ENCODE results near the gene HUS1. TPM values are rescaled to one million over a fixed set of nuclear protein-coding genes. Genes with fewer than 3 reads are reported as not detected.

HUS1 gene
- total RNA-seq, result 20.9 and 28.1 TPM in 2 replicates

DNA sequence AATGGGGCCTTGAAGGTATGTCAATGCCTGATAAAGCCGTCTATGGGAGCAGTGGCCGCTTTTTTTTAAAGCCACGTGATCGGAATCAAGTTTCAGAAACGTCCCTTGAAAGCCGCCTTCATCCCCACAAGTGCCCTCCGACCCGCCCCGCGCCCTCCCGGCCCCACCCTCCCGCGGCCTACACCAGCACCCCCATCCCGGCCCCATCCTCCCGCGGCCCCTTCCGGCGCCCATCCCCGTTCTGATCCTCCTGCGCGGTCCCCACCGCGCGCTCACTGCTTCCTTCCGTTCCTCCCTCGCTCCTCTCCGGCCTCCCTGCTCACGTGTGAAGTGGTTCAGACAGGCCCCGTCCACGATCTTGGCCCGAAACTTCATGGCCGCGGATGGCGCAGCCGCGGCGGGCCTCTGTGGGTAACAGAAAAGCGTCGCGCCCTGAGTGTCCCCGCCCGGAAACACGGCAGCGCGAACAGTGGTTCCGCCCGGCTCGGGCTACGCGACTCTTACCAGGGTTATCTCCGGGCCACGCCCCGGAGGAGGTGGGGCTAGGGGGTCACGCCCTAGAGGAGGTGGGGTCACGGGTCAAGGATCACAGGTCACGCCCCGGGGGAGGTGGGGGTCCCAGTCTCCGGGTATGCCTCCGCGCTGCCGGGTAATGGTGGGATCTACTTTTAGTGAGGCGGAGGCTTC is at the start of gene HUS1:
Gene HUS1, minus strand, starts transcription at position 471 of the 687 bp plus-strand sequence. Its CDS starts 96 bp downstream, at position 375.

DNA sequence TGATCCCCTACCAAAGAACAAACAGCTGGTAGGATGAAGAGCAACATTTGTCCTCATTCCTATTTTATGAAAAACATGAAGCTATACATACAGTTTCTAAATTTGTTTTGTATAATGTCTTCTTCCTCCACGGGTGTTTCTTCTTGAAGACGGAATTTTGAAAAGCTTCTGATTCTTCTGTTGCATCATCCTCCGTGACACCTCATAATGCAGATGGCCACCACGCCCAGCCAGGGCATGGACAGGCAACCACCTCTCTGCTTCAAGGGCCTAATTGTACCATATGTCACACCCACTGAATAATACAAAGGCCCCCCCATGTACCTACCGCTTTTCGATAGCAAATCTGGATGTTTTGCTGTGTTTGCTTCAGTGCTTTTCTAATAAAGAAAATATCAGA is 49.5 kb upstream of the HUS1 start, which contains the start of gene SUN3:
Gene SUN3, minus strand, starts transcription at position 170 of the 400 bp plus-strand sequence. Its CDS starts 169 bp downstream, at position 1.

DNA sequence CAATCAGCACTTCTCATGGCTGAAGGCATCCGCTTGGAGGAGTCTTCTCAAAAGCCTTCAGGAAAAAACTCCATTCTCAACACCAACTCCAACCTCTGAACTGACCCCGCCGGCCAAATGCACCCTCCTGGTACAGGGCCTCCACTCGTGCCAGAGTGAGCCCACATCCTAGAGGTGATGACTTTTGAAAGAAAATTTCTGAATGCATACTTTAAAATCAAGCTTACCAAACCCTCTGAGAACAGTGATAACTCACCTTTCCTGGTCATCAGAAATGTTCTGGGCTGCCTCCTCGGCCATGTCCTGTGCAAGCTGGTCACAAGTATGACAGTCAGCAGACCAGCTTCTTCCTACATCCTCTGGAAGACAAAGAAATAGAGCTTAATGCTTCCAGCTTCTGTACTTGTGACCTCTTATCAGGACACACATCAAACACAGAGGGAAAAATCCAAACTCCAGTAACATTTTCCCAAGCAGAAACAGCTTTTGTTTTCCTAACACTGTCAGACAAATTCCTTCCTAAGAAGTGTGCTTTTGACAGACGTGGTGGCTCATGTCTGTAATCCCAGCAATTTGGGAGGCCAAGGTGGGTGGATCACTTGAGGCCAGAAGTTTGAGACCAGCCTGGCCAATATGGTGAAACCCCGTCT is 31.1 kb downstream of the HUS1 start, which contains the start of gene PKD1L1:
Gene PKD1L1, minus strand, starts transcription at position 326 of the 650 bp plus-strand sequence. Its CDS starts 26 bp downstream, at position 300.

Other genes with a start within 250 kb of the HUS1 start
- gene PKD1L1, start 31.1 kb downstream of the HUS1 start, total RNA-seq, result 1.6 and 3.4 TPM in 2 replicates
- gene SUN3, start 49.5 kb upstream of the HUS1 start, total RNA-seq, result not detected in 2 replicates
- gene C7orf57, start 55.9 kb upstream of the HUS1 start, total RNA-seq, result not detected in 2 replicates
- gene UPP1, start 109.7 kb upstream of the HUS1 start, total RNA-seq, result 16.7 and 34.9 TPM in 2 replicates
- gene ABCA13, start 191.8 kb upstream of the HUS1 start, total RNA-seq, result under 0.01 TPM in 2 replicates

All from vein endothelial cell (primary cell).